Ovary (tissue), 9 donors: Measurements from ENCODE around the gene MAGEB1. TPM values are rescaled to one million over a fixed set of nuclear protein-coding genes. Genes with fewer than 3 reads are reported as not detected.

Experiments used
- DNase-seq, 5 donors: peaks; one replicate each; pipeline ENCODE4 v3.0.0-alpha.2; 2019 to 2020
- H3K27ac ChIP-seq, 2 donors: fragments of 200-600 bp; one replicate each; pipeline versions ENCODE4 v1.5.1 to v1.8.0; 2019 to 2022
- H3K27me3 ChIP-seq: fragments of 200-600 bp; one replicate; pipeline ENCODE4 v1.8.0; 2022
- H3K36me3 ChIP-seq: fragments of 200-600 bp; sonication (generic); one replicate; pipeline ENCODE4 v1.5.1; 2019
- H3K4me1 ChIP-seq: one replicate; pipeline ENCODE4 v1.8.1; 2013; ENCODE audit warnings: mild to moderate bottlenecking, moderate library complexity; ENCODE audit not compliant: insufficient read depth
- H3K4me3 ChIP-seq: fragments of 200-600 bp; sonication (generic); one replicate; pipeline ENCODE4 v1.5.1; 2017
- H3K9me3 ChIP-seq, 2 donors: fragments of 200-600 bp in 1 of 2; sonication (generic) in 1 of 2; one replicate each; pipeline versions ENCODE4 v1.5.1 to v1.8.1; 2013 to 2019; ENCODE audit warnings: mild to moderate bottlenecking in 1 of 2, moderate library complexity in 1 of 2
- EP300 ChIP-seq: sonication (generic); formaldehyde crosslinking; IDR thresholded peaks from one replicate; pipeline ENCODE4 v1.6.1; 2017; ENCODE audit warnings: antibody characterized with exemption
- POLR2A ChIP-seq: fragments of 450-650 bp; IDR thresholded peaks from one replicate; pipeline ENCODE4 v1.6.1; 2017; ENCODE audit warnings: antibody characterized with exemption, mild to moderate bottlenecking, moderate library complexity
- WGBS, 3 donors: extraction: QIAGEN DNeasy Blood & Tissue Kit in 1 of 3; methylation state at CpG; one replicate each; pipeline versions ENCODE4 v1.1.5 to v1.1.7; 2013 to 2017; 5-methylcytosine and 5-hydroxymethylcytosine counted together
- intact Hi-C, 4 donors: fragments of 100-400 bp; cut with DNase I; formaldehyde crosslinking; loops; one replicate each; pipeline versions ENCODE4 v1.11.0 to v1.15.1; 2022 to 2023
- polyA plus RNA-seq, 2 donors: library from polyadenylated mRNA; stranded (reverse); fragments of 200-250 nt in 1 of 2; fragments of 350-450 nt in 1 of 2; fragmentation: Illumina TruSeq in 1 of 2; extraction: RNeasy Lipid Tissue Mini Kit (QIAGEN cat#74804) in 1 of 2; gene quantifications; one replicate each; pipeline ENCODE4 v1.2.3, GENCODE V29; 2013 to 2014
- total RNA-seq, 7 donors: library from RNA; depleted of rRNA in 2 of 7; stranded (reverse); fragments of >200 nt in 2 of 7; fragmentation: NEBNext Ultra II Directional in 3 of 7; extraction: Animal tissue kit (Norgen Biotek cat#: 25700) in 3 of 7; gene quantifications; one replicate each; pipeline versions ENCODE4 v1.1.0 to v1.2.4, GENCODE V29; 2016 to 2023
- TF ChIP-seq, protein P1 (sequence below), 3 donors: fragments of 450-650 bp in 2 of 3; fragments of 200-600 bp in 1 of 3; IDR thresholded peaks; one replicate each; pipeline versions ENCODE4 v1.5.1 to v1.8.0; 2016 to 2022; ENCODE audit warnings: antibody characterized with exemption in 3 of 3, mild to moderate bottlenecking in 1 of 3
- donor health status: DM: no; HTN: no; CAD: no; lungs with moderate emphysema.
- donor health status: DM: no; HTN: no; CAD: no.
- donor health status: Bipolar disorder and iron deficiency.
- donor health status: DM: yes; HTN: yes; CAD: no.
- donor health status: DM: no; HTN: no; CAD: no.
- donor health status: DM: yes; HTN: yes; CAD: no.

Gene MAGEB1
- total and polyA plus RNA-seq, 9 donors = 0.07 TPM; not detected in 8

DNA sequence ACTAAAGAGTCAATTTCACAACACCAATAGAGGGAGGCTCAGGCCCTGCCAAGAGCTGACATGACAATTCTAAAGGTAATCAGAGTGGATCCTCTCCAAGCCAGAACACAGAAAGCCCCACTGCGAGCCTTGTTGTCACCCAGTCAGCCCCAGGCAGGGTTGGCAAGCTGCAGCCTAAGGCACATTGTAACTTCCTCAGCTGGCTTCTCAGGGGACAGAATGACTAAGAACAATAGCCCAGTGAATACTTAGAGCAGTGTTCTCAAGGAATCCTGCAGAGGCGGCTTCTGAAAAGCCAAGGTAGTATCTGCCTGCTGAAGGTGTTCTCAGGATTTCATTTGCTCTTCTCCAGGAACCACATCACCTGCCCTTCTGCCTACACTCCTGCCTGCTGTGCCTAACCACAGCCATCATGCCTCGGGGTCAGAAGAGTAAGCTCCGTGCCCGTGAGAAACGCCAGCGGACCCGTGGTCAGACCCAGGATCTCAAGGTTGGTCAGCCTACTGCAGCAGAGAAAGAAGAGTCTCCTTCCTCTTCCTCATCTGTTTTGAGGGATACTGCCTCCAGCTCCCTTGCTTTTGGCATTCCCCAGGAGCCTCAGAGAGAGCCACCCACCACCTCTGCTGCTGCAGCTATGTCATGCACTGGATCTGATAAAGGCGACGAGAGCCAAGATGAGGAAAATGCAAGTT lies 5.1 kb upstream of the MAGEB1 start, which contains the start of gene MAGEB4:
Gene MAGEB4, plus strand, starts transcription at position 277 of the 692 bp plus-strand sequence. Its CDS starts 136 bp downstream, at position 413.
- TF ChIP-seq, protein P1, sequence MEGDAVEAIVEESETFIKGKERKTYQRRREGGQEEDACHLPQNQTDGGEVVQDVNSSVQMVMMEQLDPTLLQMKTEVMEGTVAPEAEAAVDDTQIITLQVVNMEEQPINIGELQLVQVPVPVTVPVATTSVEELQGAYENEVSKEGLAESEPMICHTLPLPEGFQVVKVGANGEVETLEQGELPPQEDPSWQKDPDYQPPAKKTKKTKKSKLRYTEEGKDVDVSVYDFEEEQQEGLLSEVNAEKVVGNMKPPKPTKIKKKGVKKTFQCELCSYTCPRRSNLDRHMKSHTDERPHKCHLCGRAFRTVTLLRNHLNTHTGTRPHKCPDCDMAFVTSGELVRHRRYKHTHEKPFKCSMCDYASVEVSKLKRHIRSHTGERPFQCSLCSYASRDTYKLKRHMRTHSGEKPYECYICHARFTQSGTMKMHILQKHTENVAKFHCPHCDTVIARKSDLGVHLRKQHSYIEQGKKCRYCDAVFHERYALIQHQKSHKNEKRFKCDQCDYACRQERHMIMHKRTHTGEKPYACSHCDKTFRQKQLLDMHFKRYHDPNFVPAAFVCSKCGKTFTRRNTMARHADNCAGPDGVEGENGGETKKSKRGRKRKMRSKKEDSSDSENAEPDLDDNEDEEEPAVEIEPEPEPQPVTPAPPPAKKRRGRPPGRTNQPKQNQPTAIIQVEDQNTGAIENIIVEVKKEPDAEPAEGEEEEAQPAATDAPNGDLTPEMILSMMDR (IDR thresholded peaks at IDR 0.05) = no peak
- TF ChIP-seq POLR2A = no peak
- no peak for TF ChIP-seq EP300
- no peaks in the 10 kb centered on the region for H3K4me1 ChIP-seq
- 85 to 93% (median 86%) methylated on average over 10 of the region's 10 CpGs for WGBS, 3 donors
- no peak for DNase-seq
- H3K27me3 ChIP-seq = no peaks in the 10 kb centered on the region
- H3K27ac ChIP-seq = no peak within 1 kb of the TSS
- H3K36me3 ChIP-seq = no peaks in the 10 kb centered on the region
- H3K9me3 ChIP-seq = no peaks in the 10 kb centered on the region
- intact Hi-C loops = no loop called here
- H3K4me3 ChIP-seq = no peak within 1 kb of the TSS

DNA sequence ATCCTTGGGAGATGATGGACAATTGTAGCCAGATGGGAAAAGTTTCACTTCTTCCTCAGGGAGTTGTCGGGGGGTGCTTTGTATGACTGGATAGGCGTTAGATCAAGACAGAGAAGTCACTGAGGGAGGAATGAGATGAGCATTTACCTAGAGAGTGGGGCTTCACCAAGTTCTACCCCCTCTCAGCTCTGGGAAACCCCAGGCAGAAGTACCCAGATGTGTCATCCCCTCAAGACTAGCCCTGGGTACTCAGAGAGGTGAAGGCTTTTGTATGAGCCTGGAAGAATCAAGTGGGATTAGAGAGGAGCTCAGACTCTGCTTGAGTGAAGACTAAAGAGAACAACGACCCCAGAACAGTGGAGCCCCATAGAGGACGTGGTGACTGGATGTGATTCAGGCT lies 1.9 kb downstream of the MAGEB1 start:
- H3K4me1 ChIP-seq = no peaks in the 10 kb centered on the region
- intact Hi-C loops = no loop called here
- 63 to 69% (median 63%) methylated on average over 4 of the region's 4 CpGs for WGBS, 3 donors
- H3K27me3 ChIP-seq = no peaks in the 10 kb centered on the region
- no peaks in the 10 kb centered on the region for H3K9me3 ChIP-seq
- H3K27ac ChIP-seq = no peak overlapping the region
- no peaks in the 10 kb centered on the region for H3K36me3 ChIP-seq
- DNase-seq = no peak
- TF ChIP-seq POLR2A (no peak), EP300 (no peak)
- TF ChIP-seq, protein P1 (IDR thresholded peaks at IDR 0.05) = no peak
- no peak overlapping the region for H3K4me3 ChIP-seq

DNA sequence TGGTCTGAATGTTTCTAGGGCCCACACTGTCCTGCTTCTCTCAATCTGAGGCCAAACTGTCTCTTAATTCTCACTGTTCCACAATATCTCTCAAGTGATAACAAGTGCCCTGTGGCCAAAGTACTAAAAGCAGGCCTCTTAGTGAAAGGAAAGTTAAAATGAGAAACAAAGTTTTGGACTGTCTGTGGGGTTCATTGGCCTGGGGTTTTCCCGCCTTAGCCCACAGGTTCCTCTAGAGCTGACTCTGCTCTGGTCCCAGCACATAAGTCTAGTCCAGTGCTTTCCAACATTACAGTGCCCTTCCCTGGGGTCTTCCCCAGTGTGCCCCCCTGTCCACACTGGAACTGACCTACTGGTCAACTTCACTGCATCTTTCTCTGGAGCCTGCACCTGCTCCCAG lies 6.3 kb downstream of the MAGEB1 start:
- TF ChIP-seq, protein P1 (IDR thresholded peaks at IDR 0.05) = no peak
- TF ChIP-seq POLR2A = no peak
- no peak for TF ChIP-seq EP300
- Histone ChIP-seq H3K36me3 (no peaks in the 10 kb centered on the region), H3K9me3 (no peaks in the 10 kb centered on the region), H3K4me1 (no peaks in the 10 kb centered on the region), H3K27ac (no peak overlapping the region), H3K4me3 (no peak overlapping the region), H3K27me3 (no peaks in the 10 kb centered on the region)
- no peak for DNase-seq
- 82 to 85% (median 83%) methylated on average over 1 of the region's 1 CpG for WGBS, 3 donors
- intact Hi-C loops = no loop called here

DNA sequence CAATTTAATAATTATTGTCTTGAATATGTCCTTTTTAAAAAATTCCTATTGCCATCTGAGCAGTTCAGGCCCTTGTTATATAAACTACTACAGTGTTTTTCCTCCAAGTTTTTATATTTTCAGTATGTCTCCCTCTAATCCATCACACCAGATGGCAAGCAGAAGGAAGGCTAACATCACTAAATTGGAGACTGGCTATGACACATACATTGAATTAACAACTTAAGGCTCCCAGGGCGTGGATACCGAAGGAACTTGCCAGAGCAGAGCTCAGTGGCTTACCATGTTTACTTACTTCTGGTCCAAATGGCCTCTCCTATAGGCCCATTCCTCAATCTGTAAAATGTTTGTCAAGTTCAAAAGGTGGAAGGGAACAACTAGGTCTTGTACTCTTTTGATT lies 13.0 kb downstream of the MAGEB1 start:
- WGBS, 3 donors = 75 to 81% (median 79%) methylated on average over 2 of the region's 2 CpGs
- DNase-seq = no peak
- Histone ChIP-seq H3K4me3 (no peak overlapping the region), H3K36me3 (no peaks in the 10 kb centered on the region), H3K4me1 (no peaks in the 10 kb centered on the region), H3K27ac (no peak overlapping the region), H3K9me3 (no peaks in the 10 kb centered on the region), H3K27me3 (no peaks in the 10 kb centered on the region)
- TF ChIP-seq POLR2A (no peak), EP300 (no peak)
- TF ChIP-seq, protein P1 (IDR thresholded peaks at IDR 0.05) = no peak
- intact Hi-C loops = no loop called here
